Fibroblast of villous mesenchyme (primary cell): ENCODE measurements around the gene GGCX. TPM values are rescaled to one million over a fixed set of nuclear protein-coding genes. Genes with fewer than 3 reads are reported as not detected.
"Not testable (repeated sequence)": the region's sequence is repeated elsewhere in the genome, so short reads cannot be mapped to it uniquely, and the experiment has no call there.

ENCODE experiments used
- DNase-seq: peaks from one replicate; pipeline ENCODE4 v3.0.0-alpha.2; 2010; ENCODE audit warnings: low read depth
- H3K4me3 ChIP-seq: 2 replicates; pipeline ENCODE4 v1.5.1; 2011; ENCODE audit warnings: low read depth, mild to moderate bottlenecking, low read length
- CTCF ChIP-seq: IDR thresholded peaks from 2 replicates; pipeline ENCODE4 v1.5.1; 2012; ENCODE audit warnings: low read depth, mild to moderate bottlenecking, low read length; ENCODE audit not compliant: insufficient read depth
- total RNA-seq: library from RNA; depleted of rRNA; stranded (reverse); fragments of >200 nt; gene quantifications from 2 replicates; pipeline ENCODE4 v1.2.3, GENCODE V29; 2012

GGCX gene
- total RNA-seq, 1 donor, result 51.4 TPM

GRCh38 chr2:85564144-85564563 is 2.9 kb upstream of the GGCX start:
- DNase-seq, result peak; percentile 18
- no peak overlapping the region for H3K4me3 ChIP-seq
- no peak for TF ChIP-seq CTCF

GRCh38 chr2:85560812-85561279 is 447 bp downstream of the GGCX start:
- peak overlapping the region; percentile 72 for H3K4me3 ChIP-seq
- DNase-seq, result peak; percentile 24
- TF ChIP-seq CTCF, result no peak

GRCh38 chr2:85560403-85560726 is 928 bp downstream of the GGCX start:
- DNase-seq, result not testable (repeated sequence)
- H3K4me3 ChIP-seq, result peak overlapping the region; percentile 72

GRCh38 chr2:85558160-85558559 is 3.1 kb downstream of the GGCX start:
- no peak for TF ChIP-seq CTCF
- H3K4me3 ChIP-seq, result no peak overlapping the region
- DNase-seq, result no peak

GRCh38 chr2:85557130-85557529 is 4.2 kb downstream of the GGCX start:
- DNase-seq, result no peak
- no peak for TF ChIP-seq CTCF
- no peak overlapping the region for H3K4me3 ChIP-seq

- TF ChIP-seq CTCF, result no peak
- DNase-seq, result no peak
- H3K4me3 ChIP-seq, result no peak overlapping the region
These were observed 6.2 kb downstream of the GGCX start for GRCh38 chr2:85554980-85555612.

- no peak overlapping the region for H3K4me3 ChIP-seq
- no peak for TF ChIP-seq CTCF
- no peak for DNase-seq
These were observed 8.1 kb downstream of the GGCX start for GRCh38 chr2:85553184-85553583.
